DMS153 (cell line): ENCODE results near the gene PIGK.
"Not testable (repeated sequence)": the region's sequence is repeated elsewhere in the genome, so short reads cannot be mapped to it uniquely, and the experiment has no call there.

Experiments used
- DNase-seq: peaks from one replicate; lab custom pipeline; 2025; lab: John Stamatoyannopoulos, UW

PIGK gene

DNA sequence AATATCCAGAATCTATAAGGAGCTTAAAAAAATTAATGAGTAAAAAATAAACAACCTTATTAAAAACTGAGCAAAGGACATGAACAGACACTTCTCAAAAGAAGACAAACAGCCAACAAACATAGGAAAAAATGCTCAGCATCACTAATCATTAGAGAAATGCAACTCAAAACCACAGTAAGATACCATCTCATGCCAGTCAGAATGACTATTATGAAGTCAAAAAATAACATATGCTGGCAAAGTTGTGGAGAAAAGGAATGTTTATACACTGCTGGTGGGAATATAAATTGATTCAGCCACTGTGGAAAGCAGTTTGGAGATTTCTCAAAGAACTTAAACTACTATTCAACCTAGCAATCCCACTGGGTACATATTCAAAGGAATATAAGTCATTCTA, 25.3 kb downstream of the PIGK start:
- no peak for DNase-seq

DNA sequence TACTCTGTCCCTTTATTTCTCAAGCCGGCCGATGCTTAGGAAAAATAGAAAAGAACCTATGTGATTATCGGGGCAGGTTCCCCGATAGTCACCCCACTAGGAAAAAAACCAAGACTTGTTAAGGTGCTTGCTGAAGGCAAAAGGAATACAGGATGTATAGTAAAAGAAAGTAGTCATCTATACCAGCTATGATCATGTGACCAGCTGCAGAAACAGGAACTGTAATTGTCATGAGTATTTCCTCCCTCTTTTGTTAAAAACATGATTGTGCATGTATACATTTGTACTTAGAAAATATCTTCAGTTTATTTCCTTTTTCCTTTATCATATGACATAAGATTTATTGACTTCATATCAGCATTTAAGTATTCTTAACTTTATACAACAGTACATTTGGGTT, 30.5 kb downstream of the PIGK start:
- no peak for DNase-seq

DNA sequence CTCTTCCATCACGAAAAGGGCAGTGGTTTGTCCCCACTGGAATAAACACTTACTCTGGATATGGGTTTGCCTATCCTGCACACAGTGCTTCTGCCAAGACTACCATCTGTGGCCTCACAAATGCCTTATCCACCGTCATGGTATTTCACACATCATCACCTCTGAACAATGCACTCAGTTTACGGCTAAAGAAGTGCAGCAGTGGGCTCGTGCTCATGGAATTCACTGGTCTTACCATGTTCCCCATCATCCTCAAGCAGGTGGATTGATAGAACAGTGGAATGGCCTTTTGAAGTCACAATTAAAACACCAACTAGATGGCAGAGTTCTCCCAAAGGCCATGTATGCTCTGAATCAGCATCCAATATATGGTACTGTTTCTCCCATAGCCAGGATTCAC, 32.3 kb downstream of the PIGK start:
- DNase-seq = not testable (repeated sequence)

GRCh38 chr1:77182083-77182482, 37.1 kb downstream of the PIGK start:
- no peak for DNase-seq

GRCh38 chr1:77179632-77180031, 39.6 kb downstream of the PIGK start:
- no peak for DNase-seq

- DNase-seq = no peak
These were observed 43.9 kb downstream of the PIGK start for GRCh38 chr1:77175230-77175844.

DNA sequence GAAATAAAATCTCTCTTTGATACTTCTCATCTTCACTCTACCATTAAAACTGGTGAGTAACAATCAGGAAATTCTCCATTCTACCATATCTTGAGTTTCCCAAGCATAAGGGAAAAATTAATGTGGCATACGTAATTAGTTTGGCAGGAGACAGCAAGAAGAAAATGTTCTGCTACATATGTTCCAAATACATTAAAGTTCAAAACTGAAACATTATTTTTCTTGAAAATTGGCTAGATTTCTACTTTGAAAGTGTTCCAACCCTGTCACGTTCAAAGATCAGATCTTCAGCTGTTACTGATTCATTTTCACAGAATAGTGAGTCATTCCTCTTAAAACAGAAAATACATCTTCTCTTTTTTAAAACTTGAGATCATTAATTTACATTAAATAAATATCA, 48.5 kb downstream of the PIGK start:
- no peak for DNase-seq

DNA sequence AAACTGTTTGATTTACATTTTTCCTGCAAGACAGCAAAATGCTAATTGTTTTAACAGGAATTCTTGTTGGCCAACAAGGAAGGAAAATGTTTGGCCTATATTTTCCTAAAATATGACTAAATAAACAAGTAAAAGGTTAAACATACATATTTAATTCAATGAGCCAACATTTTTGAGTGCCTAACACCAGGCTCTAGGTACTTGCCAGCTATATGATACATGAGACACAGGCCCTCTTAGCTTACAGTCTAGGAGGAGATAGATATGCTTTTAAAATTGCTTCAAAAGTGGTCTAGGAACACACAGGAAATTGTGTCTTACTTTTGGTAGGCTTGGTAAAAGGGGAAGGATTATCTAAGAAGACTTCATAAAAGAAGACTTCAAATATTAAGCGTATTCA, 50.9 kb downstream of the PIGK start:
- DNase-seq = no peak

DNA sequence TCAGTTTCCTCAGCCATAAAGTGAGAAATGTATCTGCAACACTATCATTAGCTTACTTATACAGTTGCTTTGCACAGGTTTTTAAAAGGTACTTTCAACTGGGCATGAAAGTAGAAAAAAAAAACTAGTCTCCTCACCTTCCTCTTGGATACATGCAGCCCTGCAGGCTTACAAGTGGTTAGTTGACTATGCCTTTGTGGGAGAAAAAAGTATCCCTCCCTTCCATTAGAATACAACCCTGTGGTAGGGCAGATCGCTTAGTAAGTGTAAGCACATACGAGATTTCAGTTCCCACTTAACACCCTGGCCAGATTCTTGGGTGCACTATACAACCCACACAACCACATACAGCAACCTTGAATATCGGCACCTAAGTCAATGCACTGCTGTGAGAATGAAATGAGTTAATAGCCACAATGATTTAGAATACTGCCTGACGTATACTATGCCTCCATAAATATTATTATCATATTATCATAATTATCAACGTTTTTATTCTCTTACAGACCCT, 54.7 kb downstream of the PIGK start:
- DNase-seq = no peak

- DNase-seq = not testable (repeated sequence)
These were observed 59.5 kb downstream of the PIGK start for GRCh38 chr1:77159706-77160105.

DNA sequence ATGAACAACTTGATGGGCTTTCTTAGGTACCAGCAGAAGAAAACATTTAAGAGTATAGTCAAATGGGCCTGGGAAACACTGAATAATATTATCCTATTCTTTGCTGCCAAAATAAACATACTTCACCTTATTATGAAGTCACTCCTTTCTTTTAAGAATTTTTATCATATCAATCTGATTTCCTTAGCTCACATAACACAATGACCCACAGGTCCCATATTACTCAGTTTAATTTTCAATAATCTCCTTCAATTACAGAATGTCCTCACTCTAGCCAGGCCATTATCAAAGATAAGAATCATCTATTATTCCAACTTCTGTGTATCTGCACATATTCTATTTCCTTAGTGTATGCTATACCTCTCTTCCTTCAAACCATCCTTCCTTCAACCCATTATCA, 63.0 kb downstream of the PIGK start:
- no peak for DNase-seq

DNA sequence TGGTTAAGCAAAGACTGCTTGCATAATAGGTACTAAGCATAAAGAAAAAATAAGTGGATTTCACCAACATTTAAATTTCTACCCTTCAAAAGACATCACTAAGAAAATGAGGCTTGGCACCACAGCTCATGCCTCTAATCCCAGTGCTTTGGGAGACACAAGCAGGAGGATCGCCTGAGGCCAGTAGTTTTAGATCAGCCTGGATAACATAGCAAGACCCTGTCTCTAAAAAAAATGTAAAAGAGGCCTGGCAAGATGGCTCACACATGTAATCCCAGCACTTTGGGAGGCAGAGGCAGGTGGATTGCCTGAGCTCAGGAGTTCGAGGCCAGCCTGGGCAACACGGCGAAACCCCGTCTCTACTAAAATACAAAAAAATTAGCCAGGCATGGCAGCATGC, 73.0 kb downstream of the PIGK start:
- DNase-seq = no peak

DNA sequence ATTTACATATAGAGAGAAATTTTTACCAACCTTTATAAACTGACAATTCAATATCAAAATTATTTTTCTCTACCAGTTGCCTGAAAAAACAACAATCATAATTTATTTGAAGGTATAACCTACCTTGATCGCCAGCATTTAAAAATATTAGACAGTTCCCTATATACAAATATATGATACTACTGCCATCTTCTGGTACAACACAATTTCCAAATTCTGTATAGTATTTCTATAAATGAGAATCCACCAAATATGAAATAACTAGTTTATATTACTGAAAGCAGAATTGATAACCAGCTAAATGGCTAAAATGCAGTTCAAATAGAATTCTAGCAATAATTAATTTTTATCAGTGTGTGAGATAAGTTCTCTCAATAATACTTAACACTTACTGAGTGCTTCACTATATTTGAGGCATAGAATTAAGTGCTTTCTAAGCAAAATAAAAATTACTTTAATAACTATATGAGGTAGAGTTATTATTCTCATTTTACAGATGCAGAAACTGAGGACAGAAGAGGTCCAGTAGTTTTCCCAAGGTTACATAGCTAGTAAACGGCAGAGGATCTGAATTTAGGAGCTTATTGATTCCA, 75.6 kb downstream of the PIGK start:
- DNase-seq = no peak

- DNase-seq = no peak
These were observed 79.8 kb downstream of the PIGK start for GRCh38 chr1:77139389-77139788.

DNA sequence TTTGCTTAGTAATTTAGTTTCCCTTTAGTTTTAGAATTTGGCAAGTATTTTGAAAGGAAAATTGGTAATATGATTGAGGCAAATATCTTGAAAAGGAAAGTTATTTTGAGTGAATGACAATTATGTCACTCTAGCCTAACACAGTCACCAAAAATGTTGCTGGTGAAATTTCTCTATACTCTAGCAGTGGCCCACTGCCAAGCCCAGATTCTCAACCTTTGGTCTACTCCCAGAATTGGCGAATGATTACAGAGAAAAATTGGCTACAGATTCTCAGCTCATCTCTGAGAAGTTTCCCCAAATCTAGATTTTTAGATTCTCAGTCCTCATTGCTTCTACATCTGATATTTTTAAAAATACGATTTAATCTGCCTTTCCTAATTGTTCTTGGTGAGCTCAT, 84.9 kb downstream of the PIGK start:
- no peak for DNase-seq

DNA sequence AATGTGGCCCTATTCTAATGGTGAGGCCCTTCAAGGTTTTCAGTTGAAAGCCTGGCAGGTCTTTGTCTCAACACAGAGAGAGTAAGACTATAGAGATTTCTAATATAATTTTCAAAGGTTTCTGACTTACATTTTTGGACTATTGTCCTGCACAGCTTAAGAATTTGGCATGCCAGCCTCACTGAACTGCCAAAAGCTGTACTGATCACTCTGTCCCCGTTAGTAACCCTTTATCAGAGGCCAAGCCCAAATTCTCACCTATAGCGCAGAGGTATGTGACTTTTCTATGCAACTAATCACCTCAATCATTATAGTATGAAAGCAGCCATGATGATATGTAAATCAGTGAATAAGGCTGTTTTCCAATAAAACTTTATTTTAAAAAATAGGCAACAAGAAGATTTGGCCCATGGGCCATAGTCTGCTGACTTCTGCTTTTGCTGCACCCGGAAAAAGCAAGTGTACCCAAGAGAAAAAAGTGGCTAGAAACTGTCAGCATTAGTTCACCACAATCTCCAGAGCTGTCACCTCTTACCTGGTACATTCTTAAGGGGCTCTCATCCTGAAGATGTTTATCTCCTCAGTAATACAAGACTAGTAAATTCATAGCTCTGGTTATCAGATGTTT, 85.4 kb downstream of the PIGK start:
- no peak for DNase-seq

DNA sequence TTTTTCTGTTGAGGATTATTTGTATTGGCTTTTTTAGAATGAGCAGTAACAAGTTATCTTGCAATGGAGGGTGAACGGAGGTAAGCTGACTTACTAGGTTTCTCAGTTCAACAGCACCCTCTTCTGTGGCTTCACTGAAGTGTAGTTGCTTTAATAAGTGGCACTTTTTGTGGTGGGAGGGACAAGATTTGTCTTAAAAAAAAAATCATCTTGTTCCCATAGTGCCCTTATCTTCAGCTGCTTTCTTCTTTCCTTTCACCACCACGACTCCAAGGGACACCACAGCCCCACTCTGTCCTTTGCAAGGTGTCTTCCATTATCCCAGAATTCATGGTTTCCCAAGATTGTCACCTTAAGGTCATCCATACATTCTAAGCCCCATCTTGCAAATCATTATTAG, 92.9 kb downstream of the PIGK start:
- peak; percentile 42 for DNase-seq

GRCh38 chr1:77121503-77121902, 97.7 kb downstream of the PIGK start:
- no peak for DNase-seq

DNA sequence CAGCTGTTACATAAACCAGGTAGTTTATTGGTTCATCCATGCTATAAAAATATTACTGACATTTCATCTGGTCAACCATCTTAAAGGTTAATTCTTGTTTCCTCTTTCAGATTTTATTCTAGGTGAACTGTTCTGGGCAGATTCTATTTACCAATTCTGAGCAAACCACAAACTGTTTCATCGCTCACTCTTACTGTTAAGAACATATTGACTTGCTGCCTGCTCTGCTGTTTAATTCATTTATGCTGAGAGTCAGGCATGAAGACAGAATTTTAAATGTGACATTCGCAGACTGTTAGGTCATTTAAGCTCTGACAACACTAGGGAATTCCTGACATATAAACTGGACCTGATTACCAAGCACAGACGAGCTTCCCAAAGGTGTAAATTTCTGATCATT, 98.3 kb downstream of the PIGK start:
- no peak for DNase-seq

DNA sequence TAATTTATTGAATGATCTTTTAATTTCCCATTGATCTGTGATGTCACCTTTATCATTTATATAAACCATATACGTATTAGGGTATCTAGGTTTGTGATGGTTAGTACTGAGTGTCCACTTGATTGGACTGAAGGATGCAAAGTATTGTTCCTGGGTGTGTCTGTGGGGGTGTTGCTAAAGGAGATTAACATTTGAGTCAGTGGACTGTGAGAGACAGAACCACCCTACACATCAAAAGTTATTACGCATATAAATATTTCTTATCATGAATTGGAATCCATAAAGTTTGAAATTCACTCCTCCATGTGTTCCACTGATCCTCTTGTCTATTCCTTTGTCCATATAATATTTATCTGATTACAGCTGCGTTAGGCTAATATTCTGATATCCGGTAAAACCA, 100.5 kb downstream of the PIGK start:
- DNase-seq = no peak

- no peak for DNase-seq
These were observed 114.6 kb downstream of the PIGK start for GRCh38 chr1:77104672-77105071.

- no peak for DNase-seq
These were observed 115.7 kb downstream of the PIGK start for GRCh38 chr1:77103486-77103885.

- no peak for DNase-seq
These were observed 118.4 kb downstream of the PIGK start for GRCh38 chr1:77100875-77101274.
